ENCODE measurements around the gene TDRD9. TPM values are rescaled to one million over a fixed set of nuclear protein-coding genes. Genes with fewer than 3 reads are reported as not detected.

Gene TDRD9
- total and polyA plus RNA-seq, 2 experiments from 2014 or later: 0.24 TPM; not detected in 1

DNA sequence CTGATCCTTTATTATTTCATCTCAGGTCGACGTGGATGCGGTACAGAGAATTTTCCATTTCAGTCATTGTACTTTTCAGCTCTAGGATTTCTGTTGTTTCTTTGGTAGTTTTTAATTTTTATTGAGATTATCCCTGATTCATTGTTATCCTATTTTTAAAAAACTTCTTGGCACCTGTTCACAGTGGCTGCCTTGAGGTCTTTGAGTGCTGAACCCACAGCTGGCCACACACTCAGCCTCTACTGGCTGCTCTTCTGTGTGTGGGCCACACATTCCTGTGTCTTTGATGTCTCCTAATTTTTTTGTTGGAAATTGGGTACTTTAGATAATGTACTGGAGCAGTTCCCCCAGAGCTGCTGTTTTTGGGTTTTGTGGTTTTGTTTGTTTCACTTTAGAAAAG, 119.5 kb downstream of the TDRD9 start:
- Histone ChIP-seq H3F3A (replicated peaks; ENCODE audit: low read depth) (no peaks in the 10 kb centered on the region), H3K9me2 (ENCODE audit: insufficient read depth) (no peaks in the 10 kb centered on the region), H2AFZ (no peak overlapping the region), H3K4me2 (no peak overlapping the region), H4K20me1 (replicated peaks; ENCODE audit: insufficient read depth) (no peaks in the 10 kb centered on the region), H3K27ac (ENCODE audit: low read depth) (no peak overlapping the region), H3K79me2 (replicated peaks; ENCODE audit: insufficient read depth) (no peaks in the 10 kb centered on the region), H3K4me1 (ENCODE audit: insufficient read depth) (no peaks in the 10 kb centered on the region), H3K4me3 (no peak overlapping the region), H3K36me3 (ENCODE audit: insufficient read depth) (no peaks in the 10 kb centered on the region), H3K27me3 (ENCODE audit: insufficient read depth) (no peaks in the 10 kb centered on the region)
- TF ChIP-seq ZNF114 (CRISPR knock-in tag; IDR thresholded peaks at IDR 0.05) (no peak), REST (IDR thresholded peaks at IDR 0.05; ENCODE audit: unreplicated experiment) (no peak), JUNB (IDR thresholded peaks at IDR 0.05; ENCODE audit: unreplicated experiment) (no peak), POLR2AphosphoS5 (IDR thresholded peaks at IDR 0.05; ENCODE audit: low read depth) (no peak), CREB1 (CRISPR knock-in tag; IDR thresholded peaks at IDR 0.05; ENCODE audit: low read depth) (no peak), ZNF331 (CRISPR knock-in tag; IDR thresholded peaks at IDR 0.05; ENCODE audit: low read depth) (no peak), CTCF (conservative IDR thresholded peaks at IDR 0.05; ENCODE audit: low read depth in 2 of 2) (no peak), NANOG (IDR thresholded peaks at IDR 0.05; ENCODE audit: borderline replicate concordance) (no peak), EZH2 (IDR thresholded peaks at IDR 0.05; ENCODE audit: low read depth, unreplicated experiment) (no peak), EZH2phosphoT487 (IDR thresholded peaks at IDR 0.05; ENCODE audit: unreplicated experiment) (no peak)
- TF ChIP-seq, protein P1, sequence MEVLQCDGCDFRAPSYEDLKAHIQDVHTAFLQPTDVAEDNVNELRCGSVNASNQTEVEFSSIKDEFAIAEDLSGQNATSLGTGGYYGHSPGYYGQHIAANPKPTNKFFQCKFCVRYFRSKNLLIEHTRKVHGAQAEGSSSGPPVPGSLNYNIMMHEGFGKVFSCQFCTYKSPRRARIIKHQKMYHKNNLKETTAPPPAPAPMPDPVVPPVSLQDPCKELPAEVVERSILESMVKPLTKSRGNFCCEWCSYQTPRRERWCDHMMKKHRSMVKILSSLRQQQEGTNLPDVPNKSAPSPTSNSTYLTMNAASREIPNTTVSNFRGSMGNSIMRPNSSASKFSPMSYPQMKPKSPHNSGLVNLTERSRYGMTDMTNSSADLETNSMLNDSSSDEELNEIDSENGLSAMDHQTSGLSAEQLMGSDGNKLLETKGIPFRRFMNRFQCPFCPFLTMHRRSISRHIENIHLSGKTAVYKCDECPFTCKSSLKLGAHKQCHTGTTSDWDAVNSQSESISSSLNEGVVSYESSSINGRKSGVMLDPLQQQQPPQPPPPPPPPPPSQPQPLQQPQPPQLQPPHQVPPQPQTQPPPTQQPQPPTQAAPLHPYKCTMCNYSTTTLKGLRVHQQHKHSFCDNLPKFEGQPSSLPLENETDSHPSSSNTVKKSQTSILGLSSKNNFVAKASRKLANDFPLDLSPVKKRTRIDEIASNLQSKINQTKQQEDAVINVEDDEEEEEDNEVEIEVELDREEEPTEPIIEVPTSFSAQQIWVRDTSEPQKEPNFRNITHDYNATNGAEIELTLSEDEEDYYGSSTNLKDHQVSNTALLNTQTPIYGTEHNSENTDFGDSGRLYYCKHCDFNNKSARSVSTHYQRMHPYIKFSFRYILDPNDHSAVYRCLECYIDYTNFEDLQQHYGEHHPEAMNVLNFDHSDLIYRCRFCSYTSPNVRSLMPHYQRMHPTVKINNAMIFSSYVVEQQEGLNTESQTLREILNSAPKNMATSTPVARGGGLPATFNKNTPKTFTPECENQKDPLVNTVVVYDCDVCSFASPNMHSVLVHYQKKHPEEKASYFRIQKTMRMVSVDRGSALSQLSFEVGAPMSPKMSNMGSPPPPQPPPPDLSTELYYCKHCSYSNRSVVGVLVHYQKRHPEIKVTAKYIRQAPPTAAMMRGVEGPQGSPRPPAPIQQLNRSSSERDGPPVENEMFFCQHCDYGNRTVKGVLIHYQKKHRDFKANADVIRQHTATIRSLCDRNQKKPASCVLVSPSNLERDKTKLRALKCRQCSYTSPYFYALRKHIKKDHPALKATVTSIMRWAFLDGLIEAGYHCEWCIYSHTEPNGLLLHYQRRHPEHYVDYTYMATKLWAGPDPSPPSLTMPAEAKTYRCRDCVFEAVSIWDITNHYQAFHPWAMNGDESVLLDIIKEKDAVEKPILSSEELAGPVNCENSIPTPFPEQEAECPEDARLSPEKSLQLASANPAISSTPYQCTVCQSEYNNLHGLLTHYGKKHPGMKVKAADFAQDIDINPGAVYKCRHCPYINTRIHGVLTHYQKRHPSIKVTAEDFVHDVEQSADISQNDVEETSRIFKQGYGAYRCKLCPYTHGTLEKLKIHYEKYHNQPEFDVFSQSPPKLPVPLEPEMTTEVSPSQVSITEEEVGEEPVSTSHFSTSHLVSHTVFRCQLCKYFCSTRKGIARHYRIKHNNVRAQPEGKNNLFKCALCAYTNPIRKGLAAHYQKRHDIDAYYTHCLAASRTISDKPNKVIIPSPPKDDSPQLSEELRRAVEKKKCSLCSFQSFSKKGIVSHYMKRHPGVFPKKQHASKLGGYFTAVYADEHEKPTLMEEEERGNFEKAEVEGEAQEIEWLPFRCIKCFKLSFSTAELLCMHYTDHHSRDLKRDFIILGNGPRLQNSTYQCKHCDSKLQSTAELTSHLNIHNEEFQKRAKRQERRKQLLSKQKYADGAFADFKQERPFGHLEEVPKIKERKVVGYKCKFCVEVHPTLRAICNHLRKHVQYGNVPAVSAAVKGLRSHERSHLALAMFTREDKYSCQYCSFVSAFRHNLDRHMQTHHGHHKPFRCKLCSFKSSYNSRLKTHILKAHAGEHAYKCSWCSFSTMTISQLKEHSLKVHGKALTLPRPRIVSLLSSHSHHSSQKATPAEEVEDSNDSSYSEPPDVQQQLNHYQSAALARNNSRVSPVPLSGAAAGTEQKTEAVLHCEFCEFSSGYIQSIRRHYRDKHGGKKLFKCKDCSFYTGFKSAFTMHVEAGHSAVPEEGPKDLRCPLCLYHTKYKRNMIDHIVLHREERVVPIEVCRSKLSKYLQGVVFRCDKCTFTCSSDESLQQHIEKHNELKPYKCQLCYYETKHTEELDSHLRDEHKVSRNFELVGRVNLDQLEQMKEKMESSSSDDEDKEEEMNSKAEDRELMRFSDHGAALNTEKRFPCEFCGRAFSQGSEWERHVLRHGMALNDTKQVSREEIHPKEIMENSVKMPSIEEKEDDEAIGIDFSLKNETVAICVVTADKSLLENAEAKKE (CRISPR knock-in tag; IDR thresholded peaks at IDR 0.05): no peak
- TF ChIP-seq, protein P2, sequence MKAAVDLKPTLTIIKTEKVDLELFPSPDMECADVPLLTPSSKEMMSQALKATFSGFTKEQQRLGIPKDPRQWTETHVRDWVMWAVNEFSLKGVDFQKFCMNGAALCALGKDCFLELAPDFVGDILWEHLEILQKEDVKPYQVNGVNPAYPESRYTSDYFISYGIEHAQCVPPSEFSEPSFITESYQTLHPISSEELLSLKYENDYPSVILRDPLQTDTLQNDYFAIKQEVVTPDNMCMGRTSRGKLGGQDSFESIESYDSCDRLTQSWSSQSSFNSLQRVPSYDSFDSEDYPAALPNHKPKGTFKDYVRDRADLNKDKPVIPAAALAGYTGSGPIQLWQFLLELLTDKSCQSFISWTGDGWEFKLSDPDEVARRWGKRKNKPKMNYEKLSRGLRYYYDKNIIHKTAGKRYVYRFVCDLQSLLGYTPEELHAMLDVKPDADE (IDR thresholded peaks at IDR 0.05): no peak
- no peaks in the 10 kb centered on the region for H3K36me3 Mint-ChIP-seq (ENCODE audit: low read depth)
- H3K27me3 Mint-ChIP-seq (ENCODE audit: insufficient read depth, low read depth, poor library complexity): no peaks in the 10 kb centered on the region
- no peaks in the 10 kb centered on the region for H3K4me1 Mint-ChIP-seq
- H3K9me3 Mint-ChIP-seq: no peaks in the 10 kb centered on the region
- no peak for DNase-seq (ENCODE audit: low spot score)
- no peak for ATAC-seq
- no peak overlapping the region for H3K27ac Mint-ChIP-seq
- no peak overlapping the region for H3K4me3 Mint-ChIP-seq

Measured in GM23338 (cell line).